HG03097 (cell line): ENCODE results near the gene SIN3B.
"Not testable (repeated sequence)": the region's sequence is repeated elsewhere in the genome, so short reads cannot be mapped to it uniquely, and the experiment has no call there.

Source experiments
- ATAC-seq: cut with Tn5 transposase; IDR thresholded peaks from one replicate; pipeline ENCODE4 v1.9.1; 2021; ENCODE audit not compliant: unreplicated experiment, low FRiP score

Gene SIN3B

DNA sequence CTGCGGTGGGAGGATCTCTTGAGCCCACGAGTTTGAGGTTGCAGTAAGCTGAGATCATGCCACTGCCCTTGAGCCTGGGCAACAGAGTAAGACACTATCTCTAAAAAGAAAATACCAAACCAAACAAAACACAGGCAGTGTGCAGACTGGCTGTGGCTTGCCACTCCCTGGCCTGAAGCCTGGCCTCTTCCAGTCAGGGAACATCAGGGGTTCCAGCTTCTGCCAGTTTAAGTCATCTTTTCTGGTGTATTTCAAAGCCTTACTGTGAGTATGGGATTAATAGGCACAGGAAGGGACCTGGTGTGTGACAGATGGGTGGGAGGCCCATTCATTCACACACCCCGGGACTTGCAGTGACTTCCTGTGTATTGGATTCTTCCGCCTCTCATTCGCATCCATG lies 32.6 kb downstream of the SIN3B start:
- ATAC-seq: no peak

DNA sequence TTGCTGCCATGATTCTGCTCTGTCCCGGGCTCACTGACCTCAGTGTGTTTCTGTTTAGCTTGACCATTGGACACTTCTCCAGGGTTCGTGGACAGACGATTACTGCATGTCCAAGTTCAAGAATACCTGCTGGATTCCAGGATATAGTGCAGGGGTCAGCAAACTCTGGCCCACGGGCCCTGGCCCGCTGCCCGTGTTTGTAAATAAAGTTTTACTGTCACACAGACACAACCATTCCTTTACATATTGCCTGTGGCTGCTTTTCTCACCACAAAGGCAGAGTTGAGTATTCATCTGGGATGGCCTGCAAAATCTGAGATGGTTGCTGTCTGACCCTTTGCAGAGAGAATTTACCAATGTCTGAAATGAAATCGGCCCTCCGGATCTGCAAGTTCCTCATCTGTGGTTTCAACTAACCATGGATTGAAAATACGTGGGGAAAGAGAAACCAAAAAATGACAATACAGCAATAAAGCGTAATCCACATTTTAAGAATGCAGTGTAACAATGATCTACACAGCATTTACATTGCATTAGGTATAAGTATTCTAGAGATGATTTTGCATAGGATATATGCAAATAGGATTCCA lies 33.7 kb downstream of the SIN3B start:
- ATAC-seq: no peak

DNA sequence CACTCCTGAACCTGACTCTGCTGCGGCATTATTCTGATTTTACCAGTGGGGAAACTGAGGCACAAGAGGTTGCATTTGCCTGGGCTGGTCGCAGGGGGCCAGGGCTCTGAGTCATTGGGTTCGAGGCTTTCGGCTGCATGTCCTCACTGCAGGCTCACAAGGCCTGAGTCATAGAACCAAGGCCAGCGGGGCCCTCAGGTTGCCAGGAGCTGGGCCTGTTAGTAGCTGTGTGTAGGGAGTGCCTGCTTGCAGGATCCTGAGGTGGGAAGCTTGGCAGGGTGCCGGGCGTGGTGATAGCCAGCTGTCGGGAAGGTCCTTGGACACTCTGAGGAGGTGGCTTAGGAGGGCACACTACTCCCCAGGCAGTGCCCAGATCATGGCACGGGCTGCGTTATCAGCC lies 38.0 kb downstream of the SIN3B start:
- ATAC-seq: no peak

DNA sequence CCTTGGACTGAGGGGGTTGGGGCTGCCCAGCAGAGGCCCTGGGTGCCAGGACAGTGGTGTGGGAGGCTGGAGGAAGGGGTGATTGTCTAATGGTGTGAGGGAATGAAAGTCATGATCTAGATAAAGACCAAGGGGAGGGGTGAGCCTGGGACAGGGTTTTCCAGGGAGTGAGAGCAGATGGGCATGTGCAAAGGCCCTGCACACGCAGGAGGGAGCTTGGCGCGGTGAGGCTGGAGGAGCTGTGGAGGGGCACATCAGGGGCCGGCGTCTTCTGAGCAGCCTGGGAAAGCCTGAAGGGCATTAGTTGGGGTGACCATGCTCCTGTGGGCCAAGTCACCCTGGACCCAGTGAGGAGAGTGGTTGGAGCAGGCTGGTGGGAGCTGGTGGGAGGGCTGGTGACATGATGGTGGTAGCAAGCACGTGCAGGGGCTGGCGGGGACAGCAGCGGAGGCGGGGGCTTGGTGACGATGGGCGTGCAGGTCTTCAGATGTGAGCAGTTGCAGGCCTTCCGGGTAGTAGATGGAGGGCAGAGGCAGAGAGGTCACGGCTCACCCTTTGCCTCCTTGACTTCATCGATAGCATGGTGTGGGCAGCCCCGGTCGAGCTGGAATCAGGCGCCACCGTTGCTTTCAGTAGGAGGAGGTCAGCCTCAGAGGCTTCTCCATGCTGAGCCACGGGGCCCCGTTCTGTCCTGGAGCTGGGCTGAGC lies 39.4 kb downstream of the SIN3B start:
- no peak for ATAC-seq

DNA sequence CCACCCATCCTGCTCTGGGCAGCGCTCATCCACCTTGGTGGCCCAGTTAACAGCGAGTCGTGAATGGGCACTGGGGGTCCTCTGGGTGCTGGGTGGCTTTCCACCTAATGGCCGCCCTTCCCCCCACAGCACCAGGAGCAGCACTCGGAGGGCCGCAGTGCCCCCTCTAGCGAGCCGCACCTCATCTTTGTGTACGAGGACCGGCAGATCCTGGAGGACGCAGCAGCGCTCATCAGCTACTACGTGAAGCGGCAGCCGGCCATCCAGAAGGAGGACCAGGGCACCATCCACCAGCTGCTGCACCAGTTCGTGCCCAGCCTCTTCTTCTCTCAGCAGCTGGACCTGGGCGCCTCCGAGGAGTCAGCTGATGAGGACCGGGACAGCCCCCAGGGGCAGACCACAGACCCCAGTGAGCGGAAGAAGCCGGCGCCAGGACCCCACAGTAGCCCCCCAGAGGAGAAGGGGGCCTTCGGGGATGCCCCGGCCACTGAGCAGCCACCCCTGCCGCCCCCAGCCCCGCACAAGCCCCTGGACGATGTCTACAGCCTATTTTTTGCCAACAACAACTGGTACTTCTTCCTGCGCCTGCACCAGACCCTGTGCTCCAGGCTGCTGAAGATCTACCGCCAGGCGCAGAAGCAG lies 40.3 kb downstream of the SIN3B start:
- ATAC-seq: no peak

DNA sequence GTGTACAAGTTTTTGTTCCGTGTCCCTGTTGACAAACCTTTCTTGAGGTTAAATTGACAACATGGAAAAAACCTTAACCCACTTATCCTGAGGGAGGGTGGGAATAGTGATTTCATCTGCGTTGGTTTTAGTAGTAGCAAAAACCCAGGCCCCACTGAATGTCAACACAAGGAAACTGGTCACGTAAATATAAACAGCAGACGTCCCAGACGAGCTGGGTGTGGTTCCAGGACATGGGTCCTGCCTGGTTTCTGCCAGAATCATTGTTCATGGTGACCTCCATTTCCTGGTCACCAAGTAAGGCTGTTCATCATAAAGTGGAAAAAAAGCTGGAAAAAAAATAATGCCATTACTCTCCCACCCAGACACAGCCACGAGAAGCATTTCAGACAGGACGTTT lies 42.7 kb downstream of the SIN3B start:
- no peak for ATAC-seq

DNA sequence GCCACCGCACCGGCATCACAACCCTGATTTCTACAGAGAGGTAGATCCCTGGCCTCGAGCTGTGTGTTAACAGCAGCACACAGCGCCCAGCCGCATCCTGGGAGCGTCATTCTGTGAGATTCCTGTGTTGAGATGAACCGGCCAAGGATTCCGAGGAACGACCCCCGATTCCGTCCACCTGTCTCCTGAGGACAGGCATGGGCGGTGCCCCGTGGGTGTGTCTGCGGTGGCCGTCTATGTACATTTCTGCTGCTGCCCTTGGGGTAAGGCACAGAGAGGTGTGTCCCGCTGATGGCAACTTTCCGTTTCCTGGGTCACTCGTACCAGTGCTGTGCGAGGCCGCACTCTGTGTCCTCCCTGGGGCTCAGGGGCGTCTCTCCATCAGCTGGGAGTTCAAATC lies 43.5 kb downstream of the SIN3B start:
- no peak for ATAC-seq

DNA sequence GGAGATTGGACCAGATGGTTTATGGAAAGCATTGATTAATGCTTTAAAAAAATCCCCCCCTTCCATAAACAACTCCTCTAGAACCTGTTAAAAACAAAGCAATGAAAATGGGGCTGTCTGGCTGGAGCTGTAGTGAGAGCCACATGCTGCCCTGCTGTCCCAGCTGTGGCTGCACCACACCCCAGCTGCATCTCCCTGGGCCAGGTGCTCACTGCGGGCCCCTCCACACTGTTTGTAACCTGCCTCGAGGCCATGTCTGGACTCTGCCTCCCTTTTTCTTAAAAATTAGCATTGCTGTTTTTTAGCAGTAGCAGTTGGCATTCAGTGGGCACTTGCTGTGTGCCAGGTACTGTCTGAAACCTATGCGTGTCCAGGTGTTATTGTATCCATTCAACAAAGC lies 44.4 kb downstream of the SIN3B start:
- ATAC-seq: no peak

DNA sequence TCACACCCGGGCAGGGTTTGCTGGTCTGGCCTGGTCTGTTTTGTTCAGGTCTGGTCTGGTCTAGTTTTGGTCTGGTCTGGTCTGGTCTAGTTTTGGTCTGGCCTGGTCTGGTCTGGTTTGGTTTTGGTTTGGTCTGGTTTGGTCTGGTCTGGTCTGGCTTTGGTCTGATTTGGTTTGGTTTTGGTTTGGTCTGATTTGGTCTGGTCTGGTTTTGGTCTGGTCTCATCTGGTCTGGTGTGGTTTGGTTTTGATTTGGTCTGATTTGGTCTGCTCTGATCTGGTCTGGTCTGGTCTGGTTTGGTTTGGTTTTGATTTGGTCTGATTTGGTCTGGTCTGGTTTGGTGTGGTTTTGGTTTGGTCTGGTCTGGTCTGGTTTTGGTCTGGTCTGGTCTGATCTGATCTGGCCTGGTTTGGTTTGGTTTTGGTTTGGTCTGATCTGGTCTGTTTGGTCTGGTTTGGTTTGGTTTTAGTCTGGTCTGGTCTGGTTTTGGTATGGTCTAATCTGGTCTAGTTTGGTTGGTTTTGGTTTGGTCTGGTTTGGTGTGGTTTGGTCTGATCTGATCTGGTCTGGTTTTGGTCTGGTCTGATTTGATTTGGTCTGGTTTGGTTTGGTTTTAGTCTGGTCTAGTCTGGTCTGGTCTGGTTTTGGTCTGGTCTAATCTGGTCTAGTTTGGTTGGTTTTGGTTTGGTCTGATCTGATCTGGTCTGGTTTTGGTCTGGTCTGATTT lies 45.2 kb downstream of the SIN3B start:
- ATAC-seq: no peak

DNA sequence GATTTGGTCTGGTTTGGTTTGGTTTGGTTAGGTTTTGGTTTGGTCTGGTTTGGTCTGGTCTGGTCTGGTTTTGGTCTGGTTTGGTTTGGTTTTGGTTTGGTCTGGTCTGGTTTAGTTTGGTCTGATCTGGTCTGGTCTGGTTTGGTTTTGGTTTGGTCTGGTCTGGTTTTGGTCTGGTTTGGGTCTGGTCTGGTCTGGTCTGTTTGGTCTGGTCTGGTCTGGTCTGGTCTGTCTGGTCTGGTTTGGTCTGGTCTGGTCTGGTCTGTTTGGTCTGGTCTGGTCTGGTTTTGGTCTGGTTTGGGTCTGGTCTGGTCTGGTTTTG lies 45.7 kb downstream of the SIN3B start:
- ATAC-seq: not testable (repeated sequence)

DNA sequence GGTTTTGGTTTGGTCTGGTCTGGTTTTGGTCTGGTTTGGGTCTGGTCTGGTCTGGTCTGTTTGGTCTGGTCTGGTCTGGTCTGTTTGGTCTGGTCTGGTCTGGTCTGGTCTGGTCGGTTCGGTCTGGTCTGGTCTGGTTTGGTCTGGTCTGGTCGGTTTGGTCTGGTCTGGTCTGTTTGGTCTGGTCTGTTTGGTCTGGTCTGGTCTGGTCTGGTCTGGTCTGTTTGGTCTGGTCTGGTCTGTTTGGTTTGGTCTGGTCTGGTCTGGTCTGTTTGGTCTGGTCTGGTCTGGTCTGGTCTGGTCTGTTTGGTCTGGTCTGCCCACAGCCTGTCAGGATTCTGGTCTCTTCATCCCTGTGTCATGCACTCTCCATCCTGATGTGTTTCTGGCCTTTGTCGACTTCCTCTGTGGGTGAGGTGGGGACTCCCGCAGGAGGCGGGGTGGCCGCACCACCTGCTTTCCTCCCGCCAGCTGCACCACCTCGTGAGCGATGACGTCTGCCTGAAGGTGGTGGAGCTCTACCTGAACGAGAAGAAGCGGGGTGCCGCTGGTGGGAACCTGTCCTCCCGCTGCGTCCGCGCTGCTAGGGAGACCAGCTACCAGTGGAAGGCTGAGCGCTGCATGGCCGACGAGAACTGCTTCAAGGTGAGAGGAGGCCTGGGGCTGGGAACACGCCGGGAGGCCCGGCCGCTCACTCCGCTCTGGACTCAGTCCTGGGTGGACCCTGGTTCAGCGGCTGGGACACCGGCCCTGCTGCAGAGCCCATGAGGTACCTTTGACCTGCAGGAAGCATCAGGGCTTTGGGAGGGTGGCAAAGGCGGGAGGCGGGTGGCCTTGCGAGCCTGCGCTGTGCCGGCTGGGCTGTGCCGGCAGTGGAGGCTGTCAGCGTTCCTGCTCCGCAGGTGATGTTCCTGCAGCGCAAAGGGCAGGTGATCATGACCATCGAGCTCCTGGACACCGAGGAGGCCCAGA lies 46.7 kb downstream of the SIN3B start:
- no peak for ATAC-seq

DNA sequence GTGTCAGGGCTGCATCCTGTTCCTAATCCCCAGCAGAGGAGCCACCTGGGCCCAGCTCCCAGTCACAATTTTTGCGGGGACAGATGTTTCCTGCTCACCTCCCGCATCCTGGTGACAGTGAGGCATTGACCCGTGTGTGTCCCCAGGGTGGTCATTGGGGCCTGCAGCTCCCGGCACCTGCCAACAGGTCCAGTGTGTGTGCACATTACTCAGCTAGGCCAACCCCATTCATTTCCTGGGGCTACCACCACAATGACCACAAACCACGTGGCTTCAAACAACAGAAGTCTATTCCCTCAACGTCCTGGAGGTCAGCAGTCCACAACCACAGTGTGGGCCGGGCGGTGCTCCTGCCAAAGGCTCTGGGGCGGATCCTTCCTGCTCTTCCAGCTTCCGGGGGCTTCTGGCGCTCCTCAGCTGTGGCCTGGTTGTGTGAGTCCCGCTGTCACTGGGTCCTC lies 47.7 kb downstream of the SIN3B start:
- ATAC-seq: no peak

DNA sequence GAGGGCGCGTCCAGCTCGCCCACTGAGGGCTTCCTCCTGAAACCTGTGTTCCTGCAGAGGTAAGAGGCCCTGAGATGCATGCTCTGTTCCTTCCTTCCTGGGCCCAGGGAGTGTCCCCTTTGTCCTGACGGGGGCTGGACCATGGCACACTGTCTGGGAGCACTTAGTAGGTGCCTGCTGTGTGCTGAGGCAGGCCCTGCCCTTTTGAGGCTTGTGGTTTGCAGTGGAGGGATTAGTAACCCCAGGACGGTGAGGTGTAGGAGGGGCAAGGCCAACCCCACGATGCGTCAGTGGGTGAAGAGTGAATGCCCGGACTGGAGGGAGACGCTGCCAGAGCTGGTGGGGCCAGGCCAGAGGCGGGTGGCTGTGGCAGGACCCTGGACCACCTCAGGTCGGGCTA lies 48.4 kb downstream of the SIN3B start:
- ATAC-seq: no peak

DNA sequence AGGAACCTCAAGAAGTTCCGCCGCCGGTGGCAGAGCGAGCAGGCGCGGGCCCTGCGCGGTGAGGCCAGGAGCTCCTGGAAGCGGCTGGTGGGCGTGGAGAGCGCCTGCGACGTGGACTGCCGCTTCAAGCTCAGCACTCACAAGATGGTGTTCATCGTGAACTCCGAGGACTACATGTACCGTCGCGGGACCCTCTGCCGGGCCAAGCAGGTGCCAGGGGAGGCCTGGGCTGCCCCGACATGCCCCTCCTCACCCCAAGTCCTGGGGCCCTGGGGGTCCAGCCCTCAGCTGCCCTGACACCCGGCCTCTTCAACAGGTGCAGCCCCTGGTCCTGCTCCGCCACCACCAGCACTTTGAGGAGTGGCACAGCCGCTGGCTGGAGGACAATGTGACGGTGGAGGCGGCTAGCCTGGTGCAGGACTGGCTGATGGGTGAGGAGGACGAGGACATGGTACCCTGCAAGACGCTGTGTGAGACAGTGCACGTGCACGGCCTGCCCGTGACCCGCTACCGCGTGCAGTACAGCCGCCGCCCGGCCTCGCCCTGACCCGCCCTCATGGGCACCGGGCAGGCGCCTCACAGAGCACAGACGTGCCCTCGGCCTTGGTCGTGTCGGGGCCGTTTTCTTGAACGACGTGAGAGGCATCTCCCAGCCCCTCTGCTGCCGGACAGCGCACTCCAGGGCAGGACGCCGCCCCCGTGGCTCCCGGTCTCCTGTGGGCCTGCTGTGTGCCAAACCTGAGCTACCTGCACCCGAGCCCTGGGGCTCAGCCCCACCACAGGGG lies 49.2 kb downstream of the SIN3B start:
- no peak for ATAC-seq

DNA sequence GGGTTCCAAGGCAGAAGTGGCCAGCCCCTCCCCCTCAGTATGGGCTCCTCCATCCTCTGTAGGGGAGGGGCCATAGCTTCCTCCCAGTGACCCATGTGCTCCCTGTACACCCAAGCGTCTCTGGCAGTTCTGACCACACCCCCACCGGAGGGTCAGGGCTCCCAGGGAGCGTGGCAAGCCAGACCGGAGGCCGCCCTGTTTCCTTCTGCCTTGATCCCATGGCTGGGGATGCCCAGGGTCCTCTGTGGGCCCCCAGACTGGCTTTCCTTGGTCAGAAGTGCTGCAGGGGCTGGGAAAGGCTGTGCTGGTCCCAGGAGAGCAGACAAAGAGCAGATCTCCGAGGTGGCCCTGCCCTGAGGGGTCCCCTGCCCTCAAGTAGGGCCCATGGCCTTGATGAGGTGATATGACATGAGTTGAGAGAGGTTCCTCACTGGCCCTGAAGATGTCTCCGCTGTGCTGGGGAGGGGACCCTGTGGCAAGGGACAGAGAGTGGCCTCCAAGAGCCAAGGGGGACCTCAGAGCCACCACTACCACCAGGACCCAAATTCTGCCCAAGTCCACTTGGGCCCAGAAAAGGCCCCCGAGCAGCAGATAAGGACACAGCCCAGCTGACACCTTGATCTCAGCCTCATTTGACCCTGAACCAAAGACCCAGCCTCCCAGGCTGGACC lies 51.8 kb downstream of the SIN3B start:
- no peak for ATAC-seq

DNA sequence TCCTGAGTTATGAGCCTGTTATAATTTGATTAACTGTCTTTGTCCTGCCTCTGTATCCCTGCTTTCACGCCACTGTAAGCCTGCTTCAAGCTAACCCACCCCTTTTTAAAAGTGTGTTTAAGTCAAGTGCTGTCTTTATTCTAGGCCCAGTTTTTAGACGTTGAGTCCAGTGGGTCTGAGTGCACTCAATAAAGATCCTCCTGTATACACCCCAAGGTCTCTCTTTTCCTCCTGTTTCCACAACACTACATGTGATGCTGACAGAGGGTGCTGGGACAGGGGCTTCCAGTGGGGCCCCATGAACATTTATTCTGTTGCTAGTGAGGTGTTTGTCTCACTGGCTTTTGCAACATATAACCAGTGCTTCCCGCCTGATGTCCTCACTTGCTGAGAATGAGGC lies 52.9 kb downstream of the SIN3B start:
- ATAC-seq: no peak

DNA sequence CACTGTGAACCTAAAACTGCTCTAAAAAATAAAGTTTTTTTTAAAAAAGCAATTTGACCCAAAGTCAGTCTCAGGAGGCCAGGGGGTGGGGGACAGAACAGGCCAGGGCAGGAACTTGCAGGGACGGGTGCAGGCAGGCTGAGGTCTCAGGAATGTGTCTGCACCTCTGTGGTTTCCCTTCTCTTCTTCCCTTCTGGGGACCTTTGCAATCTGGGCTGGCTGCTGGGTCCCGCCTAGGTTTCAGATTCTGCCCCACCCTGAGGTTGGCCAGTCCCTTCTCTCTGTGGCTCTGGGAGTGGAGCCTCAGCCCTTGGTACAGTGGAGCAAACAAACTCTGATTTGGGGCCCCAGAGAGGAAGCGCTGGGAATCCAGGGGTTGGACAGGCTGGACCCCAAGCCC lies 54.3 kb downstream of the SIN3B start:
- no peak for ATAC-seq

DNA sequence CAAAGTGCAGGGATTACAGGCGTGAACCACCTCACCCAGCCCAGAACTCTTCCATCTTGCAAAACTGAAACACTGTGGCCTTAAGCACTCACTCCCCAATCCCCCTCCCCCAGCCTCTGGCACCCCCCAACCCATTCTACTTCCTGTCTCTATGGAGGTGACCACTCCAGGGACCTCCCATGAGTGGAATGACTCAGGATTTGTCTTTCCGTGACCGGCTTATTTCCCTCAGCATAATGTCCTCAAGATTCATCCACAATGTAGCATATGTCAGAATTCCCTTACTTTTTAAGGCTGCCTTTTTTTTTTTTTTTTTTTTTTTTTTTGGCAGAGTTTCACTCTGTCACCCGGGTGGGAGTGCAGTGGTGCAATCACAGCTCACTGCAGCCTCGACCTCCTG lies 56.0 kb downstream of the SIN3B start:
- no peak for ATAC-seq

DNA sequence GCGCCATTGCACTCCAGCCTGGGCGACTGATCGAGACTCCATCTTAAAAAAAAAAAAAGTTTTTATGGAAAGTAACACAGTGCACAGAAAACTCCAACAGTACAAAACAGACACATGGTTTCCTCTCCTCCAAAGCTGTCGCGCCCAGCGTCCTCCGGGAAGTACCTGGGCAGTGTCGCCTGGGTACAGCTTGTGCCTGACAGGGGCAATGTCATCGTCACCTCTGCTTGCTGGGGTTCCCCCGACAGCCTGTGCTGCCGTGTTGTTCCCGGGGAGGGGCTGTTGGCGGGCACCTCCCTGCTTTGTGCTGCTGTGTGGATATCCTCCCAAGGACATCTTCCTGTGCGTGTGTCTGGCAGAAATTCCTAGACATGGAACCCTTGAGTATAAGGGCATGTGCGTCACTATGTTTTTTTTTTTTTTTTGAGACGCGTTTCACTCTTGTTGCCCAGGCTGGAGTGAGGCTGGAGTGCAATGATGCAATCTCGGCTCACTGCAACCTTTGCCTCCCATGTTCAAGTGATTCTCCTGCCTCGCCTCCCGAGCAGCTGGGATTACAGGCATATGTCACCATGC lies 57.2 kb downstream of the SIN3B start:
- ATAC-seq: no peak
